HL-60/S4 treated with retinoic acid at 250 ng/mL for 4 days and 3 days (cell line): Measurements from ENCODE around the gene WDR27.
"Not testable (repeated sequence)": the region's sequence is repeated elsewhere in the genome, so short reads cannot be mapped to it uniquely, and the experiment has no call there.

ENCODE experiments used
- in situ Hi-C: fragments of 300-500 bp; cut with MboI; formaldehyde crosslinking; loops from 2 replicates; pipeline ENCODE4 v1.7.0; 2022; ENCODE audit warnings: low sequenced_read_pairs

WDR27 gene

GRCh38 chr6:169494038-169494437, 207.8 kb downstream of the WDR27 start:
- in situ Hi-C loops, result no loop called here

DNA sequence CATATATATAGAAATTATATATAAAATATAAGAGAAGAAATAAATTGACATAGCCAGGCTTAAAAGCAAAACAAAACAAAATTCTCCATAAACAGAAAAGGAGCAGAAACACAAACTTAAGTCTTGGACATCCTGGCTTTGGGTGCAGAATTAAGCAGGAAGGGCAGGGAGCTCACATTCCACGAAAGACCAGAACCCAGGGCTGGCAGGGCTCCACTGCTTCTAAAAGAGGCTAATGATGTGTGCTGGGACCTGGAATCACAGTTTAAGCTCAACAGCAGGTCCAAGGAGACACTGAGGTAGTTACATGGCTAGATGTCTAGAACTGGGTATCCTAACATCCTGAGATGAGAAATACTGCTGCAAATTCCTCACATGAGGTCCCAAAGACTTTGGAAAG, 210.3 kb downstream of the WDR27 start:
- in situ Hi-C loops, result no loop called here

- in situ Hi-C loops, result no loop called here
Measured at GRCh38 chr6:169490830-169491229, 211.0 kb downstream of the WDR27 start.

DNA sequence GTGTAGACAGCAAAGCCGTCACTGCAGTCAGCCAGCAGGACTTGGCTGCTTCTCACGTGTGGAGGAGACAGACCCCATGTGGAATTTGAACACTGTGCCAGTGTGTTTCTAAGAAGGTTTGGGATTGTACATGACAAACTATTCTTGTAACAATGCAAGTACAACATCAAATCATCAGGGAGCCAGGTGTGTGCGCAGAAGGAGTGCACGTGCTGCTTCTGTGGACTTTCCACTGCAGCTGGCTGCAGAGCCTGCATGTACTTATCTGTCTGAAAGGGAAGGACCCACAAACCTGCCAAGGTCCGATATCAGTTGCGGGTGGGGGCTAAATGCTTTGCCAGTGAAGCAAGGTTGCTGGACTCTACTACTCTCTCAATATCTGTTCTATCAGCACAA, 211.6 kb downstream of the WDR27 start:
- in situ Hi-C loops, result no loop called here

- in situ Hi-C loops, result no loop called here
Measured at GRCh38 chr6:169489563-169490245, 212.1 kb downstream of the WDR27 start.

DNA sequence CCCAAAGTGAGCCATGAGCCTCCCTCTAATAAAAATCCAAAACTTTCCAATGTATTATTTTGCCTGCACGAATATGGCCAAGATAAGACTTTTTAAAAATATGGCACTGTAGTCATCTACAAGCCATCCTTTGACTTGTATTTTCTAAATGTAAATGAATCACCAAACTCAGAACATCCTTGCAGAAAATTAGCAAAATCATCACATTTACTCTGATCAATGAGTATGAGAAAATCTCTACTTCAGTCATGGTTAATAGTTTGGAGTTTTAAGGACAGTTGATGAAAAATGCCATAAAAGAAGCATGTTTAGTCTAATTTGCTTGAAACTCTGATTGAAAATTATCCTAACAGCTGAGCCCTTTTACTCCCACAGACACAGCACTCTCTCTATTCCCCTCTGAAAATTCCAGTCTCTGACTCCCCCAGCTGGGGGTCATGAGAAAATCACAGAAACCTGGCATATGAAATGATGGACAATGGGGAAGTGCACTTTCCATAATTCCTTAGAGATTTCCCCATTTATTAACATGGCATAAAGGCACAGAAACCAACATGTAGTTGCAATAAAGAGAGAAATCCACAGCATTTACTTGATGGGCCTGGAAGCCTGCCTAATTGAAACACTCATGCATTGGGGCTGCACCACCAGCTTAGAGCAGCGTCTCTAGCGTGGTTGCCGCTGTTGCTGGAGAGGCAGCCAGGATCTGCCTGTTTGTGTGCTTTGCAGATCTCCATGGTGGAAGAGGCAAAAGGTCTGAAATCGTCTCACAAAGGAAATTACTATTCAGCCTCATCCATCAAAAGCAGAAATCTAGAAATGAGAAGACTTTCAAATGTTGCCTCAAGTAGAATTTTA, 214.0 kb downstream of the WDR27 start:
- in situ Hi-C loops, result no loop called here

- in situ Hi-C loops, result no loop called here
Measured at GRCh38 chr6:169479783-169480495, 221.9 kb downstream of the WDR27 start.

- in situ Hi-C loops, result no loop called here
Measured at GRCh38 chr6:169474362-169474761, 227.5 kb downstream of the WDR27 start.

GRCh38 chr6:169473663-169474062, 228.2 kb downstream of the WDR27 start:
- in situ Hi-C loops, result no loop called here

GRCh38 chr6:169472786-169473416, 228.9 kb downstream of the WDR27 start:
- in situ Hi-C loops, result no loop called here

- in situ Hi-C loops, result no loop called here
Measured at GRCh38 chr6:169470790-169471189, 231.0 kb downstream of the WDR27 start.

DNA sequence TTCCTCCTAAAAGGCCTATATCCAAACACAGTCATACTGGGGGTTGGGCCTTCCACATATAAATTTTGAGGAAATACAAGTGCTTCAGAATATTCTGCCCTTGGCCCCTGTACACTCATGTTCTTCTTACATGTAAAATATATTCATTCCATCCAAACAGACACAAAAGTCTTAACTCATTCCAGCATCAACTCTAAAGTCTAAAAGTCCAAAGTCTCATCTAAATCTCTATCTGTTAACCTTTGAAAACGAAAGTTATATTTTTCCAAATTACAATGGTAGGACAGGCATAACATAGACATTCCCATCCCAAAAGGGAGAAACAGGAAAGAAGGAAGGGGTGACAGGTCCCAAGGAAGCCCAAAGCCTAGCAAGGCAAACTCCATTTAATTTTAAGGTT, 232.8 kb downstream of the WDR27 start:
- in situ Hi-C loops, result no loop called here

DNA sequence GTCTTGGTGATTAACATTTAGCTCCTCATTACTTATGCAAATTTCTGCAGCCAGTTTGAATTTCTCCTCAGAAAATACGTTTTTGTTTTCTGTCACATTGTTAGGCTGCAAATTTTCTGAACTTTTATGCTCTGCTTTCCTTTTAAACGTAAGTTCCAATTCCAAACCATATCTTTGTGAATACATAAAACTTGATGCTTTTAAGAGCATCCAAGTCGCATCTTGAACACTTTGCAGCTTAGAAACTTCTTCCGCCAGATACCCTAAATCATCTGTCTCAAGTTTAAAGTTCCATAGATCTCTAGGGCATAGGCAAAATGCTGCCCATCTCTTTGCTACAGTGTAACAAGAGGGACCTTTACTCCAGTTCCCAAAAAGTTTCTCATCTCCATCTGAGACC, 234.1 kb downstream of the WDR27 start:
- in situ Hi-C loops, result not testable (repeated sequence)

DNA sequence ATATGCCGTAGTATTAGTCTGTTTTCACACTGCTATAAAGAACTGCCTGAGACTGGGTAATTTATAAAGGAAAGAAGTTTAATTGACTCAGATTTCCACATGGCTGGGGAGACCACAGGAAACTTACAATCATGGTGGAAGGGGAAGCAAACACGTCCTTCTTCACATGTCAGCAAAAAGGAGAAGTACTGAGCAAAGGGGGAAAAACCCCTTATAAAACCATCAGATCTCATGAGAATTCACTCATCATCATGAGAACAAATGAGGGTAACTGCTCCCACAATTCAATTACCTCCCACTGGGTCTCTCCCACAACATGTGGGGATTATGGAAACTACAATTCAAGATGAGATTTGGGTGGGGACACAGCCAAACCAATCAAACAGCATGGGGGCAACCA, 235.6 kb downstream of the WDR27 start:
- in situ Hi-C loops, result not testable (repeated sequence)

DNA sequence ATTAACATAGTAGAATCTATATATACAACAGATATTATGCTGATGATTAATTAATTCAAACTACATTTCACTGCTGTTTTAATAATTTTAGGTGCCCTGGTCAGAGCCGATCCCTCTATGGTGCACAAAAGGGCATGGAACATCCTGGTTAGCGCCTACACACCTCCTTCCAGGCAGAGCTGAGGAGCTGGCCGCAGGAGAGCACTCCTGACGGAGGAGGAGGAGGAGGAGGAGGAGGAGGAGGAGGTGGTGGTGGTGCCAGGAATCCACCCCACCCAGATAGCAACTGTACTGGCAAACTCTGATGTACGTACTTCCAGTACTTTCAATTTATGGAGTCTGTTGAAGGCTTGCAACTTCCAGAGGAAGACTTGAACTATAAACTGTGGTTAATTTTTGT, 244.1 kb downstream of the WDR27 start:
- in situ Hi-C loops, result no loop called here

DNA sequence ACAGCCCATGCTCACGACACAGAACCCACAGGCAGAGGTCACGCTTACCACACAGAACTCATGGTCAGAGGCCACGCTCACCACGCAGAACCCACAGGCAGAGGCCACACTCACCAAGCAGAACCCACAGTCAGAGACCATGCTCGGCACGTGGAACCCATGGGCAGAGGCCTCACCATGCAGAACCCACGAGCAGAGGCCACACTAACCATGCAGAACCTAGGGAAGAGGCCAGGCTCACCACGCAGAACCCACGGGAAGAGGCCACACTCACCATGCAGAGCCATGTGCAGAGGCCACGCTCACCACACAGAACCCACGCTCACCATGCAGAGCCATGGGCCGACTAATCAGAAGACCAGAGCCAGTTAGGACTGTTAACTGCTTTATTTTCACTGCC, 245.0 kb downstream of the WDR27 start:
- in situ Hi-C loops, result no loop called here

DNA sequence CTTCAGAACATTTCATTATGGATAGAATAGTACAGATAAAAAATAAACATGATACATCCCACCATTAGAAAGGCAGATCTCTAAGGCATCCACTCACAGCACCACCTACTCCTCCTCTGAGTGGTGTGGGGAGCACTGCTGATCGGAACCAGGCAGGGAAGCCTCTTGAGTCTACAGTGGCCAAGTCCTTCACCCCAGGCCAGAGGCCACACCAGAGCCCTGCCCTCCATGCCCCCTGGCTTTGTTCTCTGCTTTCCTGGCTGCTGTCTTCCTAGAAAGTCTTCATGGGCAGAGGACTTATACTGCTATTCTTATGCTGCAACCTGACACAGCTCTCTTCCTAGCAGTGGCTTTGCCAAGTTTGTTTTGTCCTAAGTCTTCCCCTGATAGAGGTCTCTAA, 246.4 kb downstream of the WDR27 start:
- in situ Hi-C loops, result no loop called here

DNA sequence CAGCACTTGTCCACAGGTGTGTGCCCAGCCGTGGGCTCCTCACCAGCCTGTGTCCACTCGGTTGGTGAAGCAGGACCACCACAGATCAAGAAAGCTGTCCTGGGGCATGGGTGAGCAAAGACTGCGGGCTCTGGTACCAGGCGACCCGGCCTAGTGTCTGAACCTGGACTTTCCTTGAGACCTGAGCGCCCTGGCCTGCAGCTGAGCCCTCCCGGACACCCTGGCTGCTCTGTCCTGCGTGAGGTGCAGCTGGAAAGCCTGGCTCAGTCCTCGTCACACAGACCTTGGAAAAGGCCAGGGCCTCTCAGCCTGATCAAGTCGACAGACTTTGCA, 247.0 kb downstream of the WDR27 start:
- in situ Hi-C loops, result no loop called here

DNA sequence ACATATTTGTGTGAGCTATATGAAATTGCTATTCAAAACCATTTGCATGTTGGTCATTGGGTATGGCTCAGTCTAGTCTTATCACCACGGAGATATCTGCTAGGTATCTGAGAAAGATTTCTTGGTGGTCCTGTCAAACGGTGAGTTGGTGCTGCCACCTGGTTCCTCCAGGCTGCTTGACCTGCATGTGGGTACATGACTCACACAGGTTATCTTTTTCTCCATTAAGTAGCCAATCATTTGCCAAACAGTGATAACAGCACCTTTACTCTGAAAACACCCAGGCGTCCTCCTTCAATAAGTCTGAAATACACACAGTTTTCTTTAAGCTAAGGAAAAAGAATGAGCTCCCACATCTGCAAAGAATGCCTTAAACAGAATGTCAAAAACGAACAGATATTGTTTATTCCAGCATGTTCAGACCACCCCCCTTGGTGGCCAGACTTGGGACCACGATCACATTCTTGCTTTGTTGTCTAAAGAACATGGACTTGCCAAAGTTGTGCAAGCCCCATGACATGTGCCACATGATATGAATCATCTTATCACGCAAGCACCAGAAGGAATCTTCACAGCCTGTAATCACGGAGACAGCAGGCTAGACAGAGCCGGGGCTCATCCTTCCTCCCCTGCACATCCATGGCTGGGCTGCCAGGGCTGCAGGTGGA, 247.5 kb downstream of the WDR27 start:
- in situ Hi-C loops, result no loop called here

- in situ Hi-C loops, result no loop called here
Measured at GRCh38 chr6:169452869-169453620, 248.8 kb downstream of the WDR27 start.
